ENCODE results near the gene ZNF691.
"Not testable (repeated sequence)": the region's sequence is repeated elsewhere in the genome, so short reads cannot be mapped to it uniquely, and the experiment has no call there.

ZNF691 gene

GRCh38 chr1:42807056-42807668 is 39.3 kb upstream of the ZNF691 start:
- no peak for DNase-seq (ENCODE audit: extremely low read depth, low read depth)
- TF ChIP-seq, protein P1, sequence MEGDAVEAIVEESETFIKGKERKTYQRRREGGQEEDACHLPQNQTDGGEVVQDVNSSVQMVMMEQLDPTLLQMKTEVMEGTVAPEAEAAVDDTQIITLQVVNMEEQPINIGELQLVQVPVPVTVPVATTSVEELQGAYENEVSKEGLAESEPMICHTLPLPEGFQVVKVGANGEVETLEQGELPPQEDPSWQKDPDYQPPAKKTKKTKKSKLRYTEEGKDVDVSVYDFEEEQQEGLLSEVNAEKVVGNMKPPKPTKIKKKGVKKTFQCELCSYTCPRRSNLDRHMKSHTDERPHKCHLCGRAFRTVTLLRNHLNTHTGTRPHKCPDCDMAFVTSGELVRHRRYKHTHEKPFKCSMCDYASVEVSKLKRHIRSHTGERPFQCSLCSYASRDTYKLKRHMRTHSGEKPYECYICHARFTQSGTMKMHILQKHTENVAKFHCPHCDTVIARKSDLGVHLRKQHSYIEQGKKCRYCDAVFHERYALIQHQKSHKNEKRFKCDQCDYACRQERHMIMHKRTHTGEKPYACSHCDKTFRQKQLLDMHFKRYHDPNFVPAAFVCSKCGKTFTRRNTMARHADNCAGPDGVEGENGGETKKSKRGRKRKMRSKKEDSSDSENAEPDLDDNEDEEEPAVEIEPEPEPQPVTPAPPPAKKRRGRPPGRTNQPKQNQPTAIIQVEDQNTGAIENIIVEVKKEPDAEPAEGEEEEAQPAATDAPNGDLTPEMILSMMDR (IDR thresholded peaks at IDR 0.05; ENCODE audit: low read depth, low read length): no peak

- not testable (repeated sequence) for DNase-seq (ENCODE audit: extremely low read depth, low read depth)
Observed at GRCh38 chr1:42814815-42815214, 31.6 kb upstream of the ZNF691 start.

DNA sequence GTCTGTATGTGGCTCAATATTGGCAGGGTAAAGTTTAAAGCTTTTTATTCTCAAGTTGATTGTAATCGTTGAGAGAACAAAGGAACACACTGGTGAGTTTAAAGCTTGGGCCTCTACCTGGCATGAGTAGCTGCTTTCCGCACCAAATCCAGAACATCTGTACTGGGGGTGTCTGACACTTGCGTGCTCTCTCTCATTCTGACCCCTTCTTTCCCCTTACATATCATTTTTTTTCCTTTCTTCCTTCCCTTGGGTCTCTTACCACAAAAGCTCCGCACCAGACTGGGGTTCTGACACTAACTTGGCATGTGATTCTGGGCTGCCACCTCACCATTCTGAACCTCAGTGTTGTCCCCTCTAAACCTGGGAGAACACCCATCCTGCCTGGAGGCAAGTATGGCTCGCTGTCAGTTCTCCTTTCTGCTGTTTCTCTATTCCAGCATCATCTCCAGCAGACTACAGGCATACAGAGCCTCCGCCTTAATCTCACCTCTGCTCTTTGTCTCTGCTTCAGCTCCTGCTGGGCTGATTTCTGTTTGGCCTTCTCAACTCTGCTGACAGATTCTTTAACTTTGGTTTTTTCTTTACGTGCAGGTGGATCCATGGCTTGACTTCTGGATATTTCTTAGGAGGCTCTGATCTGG is 30.4 kb upstream of the ZNF691 start:
- no peak for DNase-seq (ENCODE audit: extremely low read depth, low read depth)
- TF ChIP-seq, protein P1 (IDR thresholded peaks at IDR 0.05; ENCODE audit: low read depth, low read length): no peak

- DNase-seq (ENCODE audit: extremely low read depth, low read depth): peak; percentile 63
- TF ChIP-seq, protein P1 (IDR thresholded peaks at IDR 0.05; ENCODE audit: low read depth, low read length): no peak
Observed at GRCh38 chr1:42816585-42817439, 29.6 kb upstream of the ZNF691 start, which contains the start of the genes ERMAP and SVBP. TSS of gene ERMAP (plus strand) at chr1:42817122. CDS start at chr1:42830449, 13,327 bp downstream. TSS of gene SVBP (minus strand) at chr1:42817397. CDS start at chr1:42816544, 853 bp downstream.

DNA sequence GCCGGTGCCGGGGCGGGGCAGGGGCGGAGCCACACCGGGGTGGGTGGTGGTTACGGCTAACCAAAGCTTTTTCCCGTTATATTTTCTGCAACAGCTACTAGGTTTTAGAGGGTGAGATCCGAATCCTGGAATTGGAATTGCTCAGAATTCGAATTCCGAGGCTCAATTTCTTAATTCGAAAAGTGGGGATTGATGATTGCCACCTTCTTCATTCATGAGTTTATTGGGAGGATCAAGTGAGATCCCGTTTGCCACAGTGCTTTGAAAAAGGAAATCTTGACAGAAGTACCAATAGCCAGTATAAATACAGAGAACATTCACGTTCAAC is 29.0 kb upstream of the ZNF691 start:
- TF ChIP-seq, protein P1 (IDR thresholded peaks at IDR 0.05; ENCODE audit: low read depth, low read length): no peak
- no peak for DNase-seq (ENCODE audit: extremely low read depth, low read depth)

- TF ChIP-seq, protein P1 (IDR thresholded peaks at IDR 0.05; ENCODE audit: low read depth, low read length): no peak
Observed at GRCh38 chr1:42817976-42818375, 28.4 kb upstream of the ZNF691 start.

GRCh38 chr1:42820813-42821212 is 25.6 kb upstream of the ZNF691 start:
- TF ChIP-seq, protein P1 (IDR thresholded peaks at IDR 0.05; ENCODE audit: low read depth, low read length): no peak
- DNase-seq (ENCODE audit: extremely low read depth, low read depth): no peak

More at GRCh38 chr1:42817976-42818375, 28.4 kb upstream of the ZNF691 start:
- DNase-seq (ENCODE audit: extremely low read depth, low read depth): no peak
